ENCODE results near the gene NAT14. TPM values are rescaled to one million over a fixed set of nuclear protein-coding genes. Genes with fewer than 3 reads are reported as not detected.
A peak's percentile ranks its signal among the peaks of the same experiment; 100 is the strongest.

NAT14 gene
- total and polyA plus RNA-seq, 2 of the 8 experiments (the other 6 are each of a cell fraction or from before 2014, with no cell fraction given): 47.1 to 71.2 TPM

DNA sequence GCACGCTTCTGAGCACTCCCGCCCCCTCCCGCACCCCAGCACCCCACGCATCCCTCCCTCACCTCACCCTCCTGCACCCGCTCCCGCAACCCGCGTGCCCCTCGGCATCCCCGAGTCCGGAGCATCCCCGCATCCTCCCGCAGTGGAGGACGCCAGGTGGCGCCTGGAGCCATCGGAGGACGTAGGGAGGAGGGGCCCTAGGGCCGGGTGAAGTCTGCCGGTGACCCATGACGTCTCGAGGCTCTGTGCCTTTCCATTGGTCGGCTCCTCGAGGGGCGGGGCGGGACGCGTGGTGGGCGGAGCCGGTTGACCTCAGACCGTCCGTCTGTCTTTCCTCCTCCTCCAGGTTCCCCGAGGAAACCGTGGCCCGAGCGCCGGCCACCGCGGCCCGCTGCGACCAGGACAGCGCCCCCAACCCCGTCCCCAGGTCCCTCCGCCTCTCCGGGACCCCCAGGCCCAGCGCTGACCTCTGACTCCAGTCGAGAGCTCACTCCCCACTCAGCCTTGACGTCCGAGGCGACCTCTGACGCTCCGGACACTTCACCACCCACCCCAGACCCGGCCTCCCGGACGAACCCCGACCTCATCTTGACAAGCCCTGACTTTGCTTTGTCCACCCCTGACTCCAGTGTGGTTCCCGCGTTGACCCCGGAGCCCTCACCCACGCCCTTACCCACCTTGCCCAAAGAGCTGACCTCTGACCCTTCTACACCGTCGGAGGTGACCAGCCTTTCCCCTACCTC, 32.1 kb downstream of the NAT14 start (continued):
- TF ChIP-seq, protein P1, sequence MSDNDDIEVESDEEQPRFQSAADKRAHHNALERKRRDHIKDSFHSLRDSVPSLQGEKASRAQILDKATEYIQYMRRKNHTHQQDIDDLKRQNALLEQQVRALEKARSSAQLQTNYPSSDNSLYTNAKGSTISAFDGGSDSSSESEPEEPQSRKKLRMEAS (IDR thresholded peaks at IDR 0.05): peak; percentile 62
- no peak for TF ChIP-seq JUND (IDR thresholded peaks at IDR 0.05; ENCODE audit: low read length)
- TF ChIP-seq, protein P2, sequence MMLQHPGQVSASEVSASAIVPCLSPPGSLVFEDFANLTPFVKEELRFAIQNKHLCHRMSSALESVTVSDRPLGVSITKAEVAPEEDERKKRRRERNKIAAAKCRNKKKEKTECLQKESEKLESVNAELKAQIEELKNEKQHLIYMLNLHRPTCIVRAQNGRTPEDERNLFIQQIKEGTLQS (IDR thresholded peaks at IDR 0.05; ENCODE audit: insufficient read depth, low read depth, low read length): no peak
- no peak for TF ChIP-seq KDM5A (IDR thresholded peaks at IDR 0.05; ENCODE audit: low read length)
- TF ChIP-seq EP300 (IDR thresholded peaks at IDR 0.05; ENCODE audit: borderline replicate concordance in 1 of 2, low read depth in 2 of 2, low read length in 2 of 2): no peak
- no peak for TF ChIP-seq TAF7 (optimal IDR thresholded peaks at IDR 0.05; ENCODE audit: borderline replicate concordance, low read depth, low read length)
- peak; percentile 77 for TF ChIP-seq CHD2 (IDR thresholded peaks at IDR 0.05; ENCODE audit: low read length)
- TF ChIP-seq RFX5 (IDR thresholded peaks at IDR 0.05; ENCODE audit: borderline replicate concordance, low read depth, low read length): peak; percentile 100
- no peak for TF ChIP-seq KDM4A (IDR thresholded peaks at IDR 0.05; ENCODE audit: low read depth, low read length, severe bottlenecking)
- TF ChIP-seq RAD21 (IDR thresholded peaks at IDR 0.05 in 1 of 2, conservative IDR thresholded peaks at IDR 0.05 in 1 of 2; ENCODE audit: low read depth in 2 of 2, low read length in 2 of 2): peak; percentile 91 to 93
- no peak for TF ChIP-seq HDAC6 (IDR thresholded peaks at IDR 0.05; ENCODE audit: low read depth, low read length)
- no peak for TF ChIP-seq CTBP2 (IDR thresholded peaks at IDR 0.05; ENCODE audit: borderline replicate concordance, insufficient read depth, insufficient read length, low read length)
- no peak for TF ChIP-seq KDM1A (IDR thresholded peaks at IDR 0.05; ENCODE audit: borderline replicate concordance, low read length)
- no peak for TF ChIP-seq EZH2 (IDR thresholded peaks at IDR 0.05; ENCODE audit: low read depth, low read length, severe bottlenecking)
- TF ChIP-seq YY1 (IDR thresholded peaks at IDR 0.05; ENCODE audit: low read depth, low read length): peak; percentile 52; the same call in 1 of the 2 replicates
- TF ChIP-seq BACH1 (IDR thresholded peaks at IDR 0.05; ENCODE audit: low read length): no peak
- no peak for TF ChIP-seq SIRT6 (IDR thresholded peaks at IDR 0.05; ENCODE audit: low read length)
- TF ChIP-seq RXRA (IDR thresholded peaks at IDR 0.05; ENCODE audit: insufficient read depth, low read depth, low read length): no peak
- no peak for TF ChIP-seq SP2 (IDR thresholded peaks at IDR 0.05; ENCODE audit: low read length)
- no peak for TF ChIP-seq ZNF274 (IDR thresholded peaks at IDR 0.05; ENCODE audit: borderline replicate concordance, extremely low read depth, low read length)
- TF ChIP-seq TAF1 (IDR thresholded peaks at IDR 0.05; ENCODE audit: low read depth, low read length): no peak
- TF ChIP-seq, protein P3, sequence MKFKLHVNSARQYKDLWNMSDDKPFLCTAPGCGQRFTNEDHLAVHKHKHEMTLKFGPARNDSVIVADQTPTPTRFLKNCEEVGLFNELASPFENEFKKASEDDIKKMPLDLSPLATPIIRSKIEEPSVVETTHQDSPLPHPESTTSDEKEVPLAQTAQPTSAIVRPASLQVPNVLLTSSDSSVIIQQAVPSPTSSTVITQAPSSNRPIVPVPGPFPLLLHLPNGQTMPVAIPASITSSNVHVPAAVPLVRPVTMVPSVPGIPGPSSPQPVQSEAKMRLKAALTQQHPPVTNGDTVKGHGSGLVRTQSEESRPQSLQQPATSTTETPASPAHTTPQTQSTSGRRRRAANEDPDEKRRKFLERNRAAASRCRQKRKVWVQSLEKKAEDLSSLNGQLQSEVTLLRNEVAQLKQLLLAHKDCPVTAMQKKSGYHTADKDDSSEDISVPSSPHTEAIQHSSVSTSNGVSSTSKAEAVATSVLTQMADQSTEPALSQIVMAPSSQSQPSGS (IDR thresholded peaks at IDR 0.05; ENCODE audit: low read length): no peak
